G401.6 (cell line): ENCODE results near the gene SLC2A5.
"Not testable (repeated sequence)": the region's sequence is repeated elsewhere in the genome, so short reads cannot be mapped to it uniquely, and the experiment has no call there.

Source experiments
- FAIRE-seq: peaks from 2 replicates; lab custom pipeline; 2012; peaks lifted over from hg19 to GRCh38; lab: Jason Lieb, UNC

SLC2A5 gene

GRCh38 chr1:9033363-9033762 is 36.1 kb downstream of the SLC2A5 start:
- no peak for FAIRE-seq

DNA sequence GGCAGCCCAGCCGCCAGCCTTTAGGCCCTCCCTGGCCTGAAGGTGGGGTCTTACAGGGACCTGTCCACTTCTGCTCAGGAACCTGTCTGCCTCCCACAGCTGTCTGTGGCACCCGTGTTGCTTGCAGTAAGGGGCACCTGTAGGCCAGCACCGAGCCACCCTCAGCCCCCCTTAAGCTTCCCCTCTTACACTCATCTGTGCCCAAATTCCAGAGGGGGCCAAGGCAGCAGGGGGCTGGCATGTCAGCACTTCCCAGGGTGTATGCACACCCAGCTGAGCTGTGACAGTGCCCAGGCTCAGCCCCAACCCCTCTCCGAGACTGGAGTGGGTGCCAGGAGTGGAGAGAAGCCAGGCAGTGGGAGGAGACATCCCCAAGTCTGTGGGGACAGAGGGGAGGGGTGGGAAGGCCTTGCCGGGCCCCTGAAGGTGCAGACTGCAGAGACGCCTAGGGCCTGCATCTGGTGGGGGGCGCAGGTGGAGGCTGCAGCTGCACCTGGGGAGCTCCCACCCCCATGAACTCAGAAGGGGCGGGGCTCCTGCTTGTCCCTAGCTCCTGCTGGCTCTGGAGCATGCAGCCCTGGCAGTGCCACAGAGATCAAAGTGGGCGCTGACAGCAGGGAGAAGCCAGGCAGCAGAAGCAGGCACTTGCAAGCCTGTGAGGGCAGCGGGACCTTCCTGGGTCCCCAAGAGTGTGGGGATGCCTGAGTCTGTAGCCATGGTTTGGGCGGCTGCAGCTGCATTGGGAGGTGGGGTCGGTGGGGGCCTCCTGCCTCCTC is 37.8 kb downstream of the SLC2A5 start:
- no peak for FAIRE-seq

DNA sequence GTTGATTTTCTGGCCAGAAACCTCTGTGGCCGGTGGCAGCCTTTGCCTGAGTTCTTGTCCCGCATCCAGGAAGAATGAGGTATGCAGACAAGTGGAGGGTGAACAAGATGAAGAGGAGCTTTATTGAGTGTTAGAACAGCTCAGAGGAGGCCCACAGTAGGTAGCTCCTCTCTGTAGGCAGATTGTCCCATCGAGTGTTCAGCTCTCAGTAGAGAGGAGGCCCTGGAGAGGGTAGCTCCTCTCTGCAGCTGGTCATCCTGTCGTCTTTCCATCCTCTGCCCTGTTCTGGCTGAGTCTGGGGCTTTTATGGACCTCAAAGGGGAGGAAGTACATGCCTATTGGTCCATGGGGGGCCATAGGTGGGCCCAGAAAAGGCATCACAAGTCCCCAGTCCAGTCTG is 38.4 kb downstream of the SLC2A5 start:
- not testable (repeated sequence) for FAIRE-seq

GRCh38 chr1:9028921-9029705 is 40.3 kb downstream of the SLC2A5 start:
- no peak for FAIRE-seq

DNA sequence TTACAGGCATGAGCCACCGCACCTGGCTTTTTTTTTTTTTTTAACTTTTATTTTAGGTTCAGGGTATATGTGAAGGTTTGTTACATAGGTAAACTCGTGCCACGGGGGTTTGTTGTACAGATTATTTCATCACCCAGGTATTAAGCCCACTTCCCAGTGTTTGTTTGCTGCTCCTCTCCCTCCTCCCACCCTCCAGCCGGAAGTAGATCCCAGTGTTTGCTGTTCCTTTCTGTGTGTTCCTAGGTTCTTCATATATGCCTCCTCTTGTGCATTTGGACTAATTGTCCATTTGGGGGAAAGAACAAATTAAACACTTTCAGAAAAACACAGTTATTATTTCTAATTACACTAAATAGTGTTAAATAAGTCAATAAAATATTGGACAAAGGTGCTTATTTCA is 42.1 kb downstream of the SLC2A5 start:
- FAIRE-seq, result no peak

DNA sequence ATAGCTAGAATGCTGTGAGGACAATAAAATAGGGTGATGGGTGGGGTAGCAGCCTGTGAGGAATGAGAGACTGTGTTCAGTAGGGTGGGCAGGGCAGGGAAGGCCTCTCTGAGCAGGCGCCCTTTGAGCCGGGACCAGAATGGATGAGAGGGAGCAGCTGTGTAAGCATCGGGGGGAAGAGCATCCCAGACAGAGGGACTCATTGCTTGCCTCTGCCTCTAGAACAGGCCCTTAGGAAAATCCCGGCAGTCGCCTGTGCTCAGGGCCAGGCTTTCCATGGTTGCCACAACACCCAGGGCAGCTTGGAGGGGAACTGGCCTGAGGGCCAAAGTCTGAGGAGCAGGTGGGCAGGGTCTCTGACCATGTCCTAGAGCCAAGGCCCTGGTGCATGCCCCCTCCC is 44.0 kb downstream of the SLC2A5 start:
- no peak for FAIRE-seq

DNA sequence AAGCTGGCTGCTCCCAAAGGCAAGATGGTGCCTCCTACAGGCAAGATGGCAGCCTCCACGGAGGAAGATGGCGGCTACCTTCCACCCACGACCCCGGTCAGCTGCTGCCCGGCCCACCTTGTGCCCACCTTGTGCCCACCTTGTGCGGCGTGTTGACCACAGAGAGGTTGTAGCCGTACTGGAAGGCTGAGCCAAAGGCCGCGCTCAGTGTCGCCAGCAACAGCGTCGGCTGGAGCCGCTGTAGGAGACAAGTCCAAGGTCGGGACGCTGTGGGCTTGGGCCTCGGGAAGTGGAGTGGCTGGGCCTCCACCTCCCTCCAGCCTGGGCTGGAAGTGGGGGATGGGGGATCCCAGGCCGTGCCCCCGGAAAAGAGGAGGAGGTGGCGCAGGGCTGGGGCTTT is 44.6 kb downstream of the SLC2A5 start:
- no peak for FAIRE-seq

GRCh38 chr1:9022773-9023172 is 46.7 kb downstream of the SLC2A5 start:
- no peak for FAIRE-seq

GRCh38 chr1:9022026-9022738 is 47.3 kb downstream of the SLC2A5 start:
- FAIRE-seq, result not testable (repeated sequence)

DNA sequence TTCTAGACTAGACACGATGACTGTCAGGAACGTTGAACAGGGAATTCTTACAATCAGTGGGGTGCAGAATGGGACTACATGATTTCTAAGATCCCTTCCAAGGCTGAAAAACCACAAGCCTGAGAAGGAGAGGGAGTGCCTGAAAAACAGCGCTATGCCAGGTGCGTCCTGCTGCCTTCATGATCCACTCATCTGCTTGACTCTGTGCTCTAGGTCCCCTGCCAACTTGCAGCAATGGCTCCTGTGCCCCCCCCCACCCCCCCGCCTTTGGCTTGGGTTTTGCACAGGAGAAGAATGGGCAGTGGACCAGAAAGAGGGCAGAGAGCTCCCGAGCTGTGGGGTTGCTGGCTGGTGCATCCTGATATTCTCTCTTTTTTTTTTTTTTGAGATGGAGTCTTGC is 49.1 kb downstream of the SLC2A5 start:
- no peak for FAIRE-seq

DNA sequence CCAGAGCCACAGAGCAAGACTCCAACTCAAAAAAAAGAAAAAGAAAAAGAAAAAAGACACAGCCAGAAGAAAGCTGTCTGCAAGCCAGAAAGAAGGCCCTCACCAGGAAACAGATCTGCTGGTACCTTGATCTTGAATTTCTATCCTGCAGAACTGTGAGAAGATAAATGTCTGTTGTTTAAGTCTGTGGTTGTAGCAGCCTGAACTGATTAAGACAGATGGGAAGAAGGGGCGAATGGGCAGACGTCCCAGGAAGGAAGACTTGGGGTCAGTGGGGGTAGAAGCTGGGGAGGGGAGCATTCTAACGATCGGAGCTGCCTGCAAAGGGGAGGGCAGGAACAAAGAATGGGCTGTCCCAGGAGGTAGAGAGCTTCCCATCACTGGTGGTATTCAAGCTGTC is 49.5 kb downstream of the SLC2A5 start:
- no peak for FAIRE-seq

DNA sequence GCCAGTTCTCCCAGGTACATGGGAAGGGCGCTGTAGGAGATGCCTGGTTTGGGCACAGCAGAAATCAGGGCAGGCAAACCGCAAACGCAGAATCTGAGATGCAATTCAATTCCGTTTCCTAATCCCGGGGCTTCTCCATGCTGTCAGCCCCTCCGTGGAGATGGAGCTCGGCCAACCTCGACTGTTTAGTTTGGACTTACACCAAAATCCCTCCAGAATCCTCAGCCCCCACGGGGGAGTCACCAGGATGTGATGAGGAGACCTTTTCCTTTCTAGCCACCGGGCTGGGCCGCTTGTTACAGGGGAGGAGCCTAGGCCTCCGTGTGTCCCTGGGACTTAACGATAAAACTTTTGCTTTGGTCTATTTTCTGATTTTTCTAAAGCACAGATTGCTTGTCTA is 51.1 kb downstream of the SLC2A5 start:
- no peak for FAIRE-seq

- FAIRE-seq, result no peak
Measured at GRCh38 chr1:9016455-9016854, 53.0 kb downstream of the SLC2A5 start.

DNA sequence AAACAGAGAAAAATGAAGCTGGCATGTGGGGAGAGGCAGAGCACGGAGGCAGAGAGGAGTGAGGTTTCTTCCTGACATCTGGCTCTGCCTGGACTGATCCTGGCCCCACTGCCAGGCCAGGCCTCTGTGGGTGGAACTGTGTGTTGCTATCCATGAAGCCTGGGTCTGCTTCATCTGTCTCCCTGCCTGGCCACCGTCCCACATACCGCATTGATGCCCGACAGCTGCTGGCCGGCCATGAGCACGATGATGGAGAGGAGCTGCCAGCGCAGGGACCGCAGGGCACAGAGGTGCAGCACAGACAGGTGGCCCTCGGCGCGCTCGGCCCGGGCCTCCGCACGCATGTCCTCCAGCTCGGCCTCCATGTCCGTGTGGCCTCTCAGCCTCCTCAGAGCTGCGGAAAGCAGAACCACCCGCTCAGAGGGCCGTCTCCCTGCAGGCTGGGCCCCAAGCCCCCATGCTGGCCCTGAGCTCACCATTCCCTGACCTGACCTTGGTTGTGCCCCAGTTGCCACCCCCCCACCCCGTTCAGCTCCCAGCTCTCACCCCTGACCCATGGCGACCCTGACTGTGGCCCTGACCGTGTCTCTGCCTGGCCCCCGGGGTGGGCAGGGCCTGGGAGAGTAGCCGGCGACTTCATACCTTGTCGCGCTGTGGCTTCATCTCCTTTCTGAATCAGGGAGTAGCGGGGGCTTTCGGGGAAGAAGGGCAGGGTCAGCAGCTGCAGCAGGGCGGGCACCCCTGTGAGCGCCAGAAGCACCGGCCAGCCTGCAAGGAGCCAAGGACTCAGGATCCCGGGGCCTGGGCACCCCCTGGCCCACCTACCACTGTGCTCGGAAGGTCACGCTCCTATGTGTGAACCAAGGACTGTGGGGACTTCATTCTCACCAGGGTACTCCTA is 54.7 kb downstream of the SLC2A5 start:
- FAIRE-seq, result no peak

DNA sequence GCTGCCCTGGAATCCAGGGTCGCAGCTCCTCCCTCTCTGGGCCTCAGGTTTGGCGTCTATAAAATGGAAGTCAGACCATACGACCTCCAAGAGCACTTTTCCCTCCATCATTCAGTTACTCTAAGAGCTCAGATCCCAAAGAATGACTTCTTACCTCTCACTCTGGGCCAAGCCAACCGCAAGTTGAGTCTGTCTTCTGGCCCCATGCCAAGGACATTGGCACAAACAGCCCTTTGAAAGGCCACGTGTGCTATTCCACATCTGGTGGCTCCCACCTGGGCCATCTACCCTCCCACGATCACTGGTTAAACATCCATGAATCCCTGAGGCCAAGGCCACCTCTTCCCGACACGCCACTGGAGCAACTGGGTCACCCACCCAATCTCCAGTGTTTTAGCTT is 55.6 kb downstream of the SLC2A5 start:
- no peak for FAIRE-seq

DNA sequence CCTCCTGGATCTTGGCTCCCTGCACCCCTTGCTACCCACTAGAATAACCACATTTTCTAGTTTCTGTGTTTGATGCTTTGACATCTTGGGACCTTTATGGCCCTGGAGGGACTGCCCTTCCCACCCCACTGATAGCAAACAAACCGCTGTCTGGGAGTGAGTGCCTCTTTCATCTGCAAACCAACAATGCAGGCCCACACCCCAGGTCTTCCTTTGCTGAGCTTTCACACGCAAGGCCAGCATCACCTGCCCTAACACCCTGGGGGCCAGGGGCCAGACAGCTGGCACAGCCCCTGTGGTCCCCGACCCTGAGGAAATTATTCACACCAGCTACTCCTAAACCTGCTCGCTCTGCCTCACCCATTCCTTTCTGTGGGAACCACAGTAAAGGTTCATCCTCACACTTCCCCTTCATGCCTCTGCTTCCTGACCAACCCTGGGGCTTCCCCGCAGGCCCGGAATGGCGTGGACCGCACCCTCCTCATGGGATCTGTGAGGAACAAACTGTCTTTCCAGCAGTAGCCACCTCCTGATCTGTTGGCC is 58.6 kb downstream of the SLC2A5 start:
- FAIRE-seq, result no peak

DNA sequence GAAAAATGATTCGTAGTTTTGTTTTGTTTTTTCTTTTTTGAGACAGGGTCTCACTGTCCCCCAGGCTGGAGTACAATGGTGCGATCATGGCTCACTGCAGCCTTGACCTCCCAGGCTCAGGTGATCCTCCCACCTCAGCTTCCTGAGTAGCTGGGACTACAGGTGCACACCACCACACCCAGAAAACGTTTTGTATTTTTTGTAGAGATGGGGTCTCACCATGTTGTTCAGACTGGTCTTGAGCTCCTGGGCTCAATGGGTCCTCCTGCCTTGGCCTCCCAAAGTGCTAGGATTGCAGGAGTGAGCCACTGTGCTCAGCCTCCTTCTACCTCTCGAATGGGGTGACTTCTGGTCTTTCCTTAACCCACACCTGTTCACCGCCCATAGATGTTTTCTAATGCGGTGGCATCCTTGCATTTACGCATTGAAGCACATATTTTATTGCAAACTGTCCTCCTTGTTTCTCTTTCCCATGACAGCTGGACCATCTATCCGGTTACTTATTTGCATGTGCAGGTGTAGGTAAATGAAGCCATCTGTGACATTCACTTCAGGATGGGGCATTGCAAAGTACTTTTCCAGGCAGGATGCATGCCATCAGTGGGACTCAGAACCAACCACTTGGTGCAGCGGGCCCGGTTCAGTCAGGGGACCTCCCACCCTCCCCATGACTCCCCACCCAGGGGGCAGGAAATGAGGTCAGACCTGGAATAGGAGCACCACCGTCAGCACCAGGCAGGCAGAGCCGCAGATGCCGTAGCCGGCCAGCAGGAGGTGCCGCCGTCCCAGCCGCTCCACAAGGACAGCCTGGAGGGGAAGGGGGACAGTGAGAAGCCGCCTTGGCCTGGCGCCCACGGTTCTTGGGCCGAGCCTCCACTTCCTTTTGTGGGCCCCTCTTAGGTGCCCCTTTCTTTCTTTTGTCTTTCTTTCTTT is 59.7 kb downstream of the SLC2A5 start:
- FAIRE-seq, result no peak

GRCh38 chr1:9008236-9008635 is 61.2 kb downstream of the SLC2A5 start:
- FAIRE-seq, result no peak

- FAIRE-seq, result no peak
Measured at GRCh38 chr1:9006956-9007615, 62.3 kb downstream of the SLC2A5 start.

- no peak for FAIRE-seq
Measured at GRCh38 chr1:9005395-9005708, 64.1 kb downstream of the SLC2A5 start.
